SJCRH30 (cell line): ENCODE measurements around the gene RAB11A. TPM values are rescaled to one million over a fixed set of nuclear protein-coding genes. Genes with fewer than 3 reads are reported as not detected.
A peak's percentile ranks its signal among the peaks of the same experiment; 100 is the strongest.
"Not testable (repeated sequence)": the region's sequence is repeated elsewhere in the genome, so short reads cannot be mapped to it uniquely, and the experiment has no call there.

Source experiments
- DNase-seq, 2 experiments: peaks; one replicate each; pipeline ENCODE4 v3.0.0-alpha.2; 2015 to 2020
- H3K27ac ChIP-seq: fragments of 250-450 bp; sonication (Bioruptor Pico); 2 replicates; pipeline ENCODE4 v1.5.1; 2020; ENCODE audit warnings: mild to moderate bottlenecking, moderate library complexity
- H3K27me3 ChIP-seq: fragments of 250-450 bp; sonication (Bioruptor Pico); 2 replicates; pipeline ENCODE4 v1.5.1; 2020; ENCODE audit warnings: mild to moderate bottlenecking, moderate library complexity
- H3K36me3 ChIP-seq: fragments of 250-450 bp; sonication (Bioruptor Pico); 2 replicates; pipeline ENCODE4 v1.5.1; 2020; ENCODE audit warnings: mild to moderate bottlenecking, moderate library complexity
- H3K4me1 ChIP-seq: fragments of 250-450 bp; sonication (Bioruptor Pico); 2 replicates; pipeline ENCODE4 v1.5.1; 2020; ENCODE audit warnings: mild to moderate bottlenecking, moderate library complexity
- H3K4me3 ChIP-seq: fragments of 250-450 bp; sonication (Bioruptor Pico); 2 replicates; pipeline ENCODE4 v1.5.1; 2020; ENCODE audit warnings: mild to moderate bottlenecking, moderate library complexity
- H3K9me3 ChIP-seq: fragments of 250-450 bp; sonication (Bioruptor Pico); replicated peaks from 2 replicates; pipeline ENCODE4 v1.5.1; 2020; ENCODE audit warnings: mild to moderate bottlenecking, moderate library complexity
- total RNA-seq: library from RNA; depleted of rRNA; stranded (reverse); fragments of >200 nt; shearing (Covaris generic); gene quantifications from 2 replicates; pipeline ENCODE4 v1.2.3, GENCODE V29; 2014

Gene RAB11A
- total RNA-seq, 1 experiment from 2014 or later = 269 TPM

DNA sequence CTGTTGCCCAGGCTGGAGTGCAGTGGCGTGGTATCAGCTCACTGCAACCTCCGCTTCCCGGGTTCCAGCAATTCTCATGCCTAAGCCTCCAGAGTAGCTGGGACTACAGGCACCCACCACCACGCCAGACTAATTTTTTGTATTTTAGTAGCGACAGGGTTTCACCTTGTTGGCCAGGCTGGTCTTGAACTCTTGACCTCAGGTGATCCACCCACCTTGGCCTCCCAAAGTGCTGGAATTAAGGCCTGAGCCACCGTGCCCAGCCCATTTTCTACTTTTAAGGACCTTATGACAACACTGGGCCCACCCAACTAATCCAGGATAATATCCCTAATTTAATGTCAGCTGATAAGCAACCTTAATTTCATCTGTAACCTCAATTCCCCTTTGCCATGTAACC is 1.4 kb upstream of the RAB11A start:
- H3K36me3 ChIP-seq, H3K4me1 ChIP-seq, H3K27me3 ChIP-seq, H3K4me3 ChIP-seq, H3K27ac ChIP-seq, DNase-seq, H3K9me3 ChIP-seq: not testable (repeated sequence)

DNA sequence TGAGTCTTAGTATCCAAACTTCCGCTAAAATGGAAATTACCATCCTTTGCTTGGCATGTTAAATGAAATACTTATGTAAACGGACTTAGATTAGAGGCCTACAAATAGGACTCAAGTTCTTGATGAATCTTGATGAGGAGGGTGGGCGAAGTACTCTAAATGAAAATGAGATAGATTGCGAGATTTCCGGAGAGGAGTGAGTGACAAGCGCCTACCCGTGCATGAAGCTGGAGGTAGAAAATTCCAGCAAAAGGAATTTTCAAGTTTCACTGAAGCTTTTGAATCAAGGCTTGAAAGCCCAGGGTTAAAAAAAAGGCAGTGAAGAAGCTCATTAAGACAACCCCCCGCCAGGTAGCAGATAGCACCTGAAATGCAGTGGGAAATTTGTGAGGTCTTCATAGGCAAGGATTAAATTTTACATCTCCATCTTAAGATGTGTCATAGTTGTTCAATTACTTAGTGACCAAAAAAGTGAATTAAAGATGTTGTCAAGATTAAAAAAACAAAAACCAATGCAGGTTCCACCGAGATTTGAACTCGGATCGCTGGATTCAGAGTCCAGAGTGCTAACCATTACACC is 655 bp upstream of the RAB11A start:
- H3K27ac ChIP-seq = peak overlapping the region; percentile 83

DNA sequence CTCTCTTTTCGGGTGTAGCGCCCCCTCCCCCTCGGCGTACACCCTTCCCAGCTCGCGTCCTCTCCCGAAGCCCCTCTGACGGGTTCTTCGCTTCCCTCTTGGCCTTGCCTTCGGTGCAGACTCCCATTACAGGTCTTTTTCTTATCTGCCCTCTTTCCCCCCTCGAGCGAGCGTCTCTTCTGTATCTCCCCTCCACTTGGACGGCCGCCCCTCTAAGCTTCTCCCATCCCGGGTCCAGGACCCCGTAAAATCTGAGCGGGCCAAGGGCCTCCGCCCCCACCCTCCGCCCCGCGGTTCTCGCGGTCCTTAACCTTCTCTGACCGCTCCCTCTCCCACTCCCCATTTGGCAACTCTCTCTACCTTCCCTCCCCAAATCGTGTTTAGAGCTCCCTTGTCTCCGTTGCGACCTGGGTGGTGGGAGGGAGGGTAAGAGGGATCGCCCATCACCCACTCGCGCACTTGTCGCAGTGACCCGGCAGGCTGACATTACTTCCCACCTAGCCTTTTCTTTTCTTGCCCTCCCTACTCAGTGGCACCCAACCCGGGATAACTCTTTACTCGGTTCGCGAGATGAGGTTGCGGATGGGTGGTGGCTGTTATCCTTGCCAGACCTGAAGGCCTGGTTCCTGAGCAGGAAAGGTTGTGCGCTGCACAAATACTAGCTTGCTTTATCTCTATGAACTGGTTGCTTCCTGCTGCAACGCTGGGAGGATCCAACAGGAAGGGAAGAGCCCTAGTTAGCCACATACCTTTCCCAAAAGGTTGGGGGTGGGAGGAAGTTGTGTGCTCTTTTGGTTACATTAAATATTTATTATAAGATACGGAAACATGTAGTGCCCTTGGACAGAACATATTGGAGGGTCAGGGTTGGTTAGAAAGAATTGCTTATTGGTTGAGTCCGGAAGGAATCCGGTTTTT is 922 bp downstream of the RAB11A start:
- Histone ChIP-seq H3K4me1 (no peaks in the 10 kb centered on the region), H3K27me3 (no peaks in the 10 kb centered on the region), H3K4me3 (peak overlapping the region; percentile 85), H3K36me3 (no peaks in the 10 kb centered on the region), H3K27ac (peak overlapping the region; percentile 83), H3K9me3 (no peaks in the 10 kb centered on the region)
- peak; percentile 22 to 51 for DNase-seq

More for the DNA sequence above, 655 bp upstream of the RAB11A start:
- Histone ChIP-seq H3K9me3 (no peaks in the 10 kb centered on the region), H3K36me3 (no peaks in the 10 kb centered on the region), H3K27me3 (no peaks in the 10 kb centered on the region), H3K4me3 (peak overlapping the region; percentile 85), H3K4me1 (no peaks in the 10 kb centered on the region)
- no peak for DNase-seq

DNA sequence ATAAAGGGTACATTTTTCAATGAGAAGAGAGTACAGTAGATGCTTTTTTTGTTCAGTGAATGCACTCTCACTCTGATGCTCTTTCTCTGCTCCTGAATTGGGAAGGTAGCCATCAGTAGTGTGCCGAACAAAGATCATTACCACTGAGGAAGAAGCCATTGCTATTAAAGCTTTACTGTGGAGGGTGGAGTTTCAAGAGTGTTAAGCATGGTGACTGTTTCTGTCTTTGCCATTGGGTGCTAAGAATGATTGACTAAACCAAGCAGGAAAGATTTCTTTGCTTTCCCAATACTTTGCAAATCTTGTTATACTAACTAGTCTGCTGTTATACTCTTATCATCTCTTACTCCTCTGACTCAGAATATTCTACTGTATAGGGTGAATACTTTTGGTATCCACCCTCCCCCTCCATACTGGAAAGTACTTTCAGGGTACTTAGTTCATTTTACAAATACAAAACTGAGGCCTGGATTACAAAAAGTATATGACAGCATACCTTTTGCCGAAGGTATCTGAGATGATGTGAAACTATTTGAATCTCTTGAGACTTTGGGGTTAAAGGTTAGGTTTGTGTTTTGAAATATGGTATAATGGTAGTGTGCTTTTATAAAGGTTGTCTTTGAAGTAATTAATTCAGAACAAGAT is 1.7 kb downstream of the RAB11A start:
- no peaks in the 10 kb centered on the region for H3K4me1 ChIP-seq
- no peaks in the 10 kb centered on the region for H3K27me3 ChIP-seq
- no peaks in the 10 kb centered on the region for H3K9me3 ChIP-seq
- peak in 1 of 2 experiments; percentile 41 for DNase-seq
- H3K4me3 ChIP-seq = peak overlapping the region; percentile 85
- no peak overlapping the region for H3K27ac ChIP-seq
- 0 out of 2 replicates have a peak, but pooled peaks cover 2% of the 10 kb centered on the region for H3K36me3 ChIP-seq

DNA sequence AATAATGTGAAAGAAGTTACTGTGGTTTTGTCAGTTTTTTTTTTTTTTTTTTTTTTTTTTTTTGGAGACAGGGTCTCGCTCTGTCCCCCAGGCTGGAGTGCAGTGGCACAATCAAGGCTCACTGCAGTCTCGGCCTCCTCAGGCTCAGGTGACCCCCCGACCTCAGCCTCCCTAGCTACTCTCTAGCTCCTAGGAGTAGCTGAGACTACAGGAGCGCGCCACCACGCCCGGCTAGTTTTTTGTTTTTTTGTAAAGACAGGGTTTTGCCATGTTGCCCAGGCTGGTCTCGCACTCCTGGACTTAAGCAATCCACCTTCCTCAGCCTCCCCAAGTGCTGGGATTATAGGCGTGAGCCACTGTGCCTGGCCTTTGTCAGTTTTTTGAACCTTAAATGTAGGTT is 2.6 kb downstream of the RAB11A start:
- H3K4me1 ChIP-seq, H3K36me3 ChIP-seq, H3K4me3 ChIP-seq, H3K27ac ChIP-seq, DNase-seq, H3K27me3 ChIP-seq, H3K9me3 ChIP-seq: not testable (repeated sequence)

DNA sequence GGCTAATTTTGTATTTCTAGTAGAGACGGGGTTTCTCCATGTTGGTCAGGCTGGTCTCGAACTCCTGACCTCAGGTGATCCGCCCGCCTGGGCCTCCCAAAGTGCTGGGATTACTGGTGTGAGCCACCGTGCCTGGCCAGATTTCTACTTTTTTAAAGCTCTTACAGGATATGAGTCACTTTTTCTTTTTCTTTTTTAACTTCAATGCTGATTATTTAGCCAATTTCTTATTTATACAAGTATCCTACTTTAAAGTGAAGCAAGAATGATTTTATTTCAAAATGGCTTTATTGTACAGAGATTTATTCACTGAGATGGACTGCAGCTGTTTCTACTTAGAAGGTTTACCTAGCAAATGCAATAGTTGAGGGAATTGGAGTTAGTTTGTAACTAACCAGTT is 3.3 kb downstream of the RAB11A start:
- not testable (repeated sequence) for H3K27ac ChIP-seq, H3K27me3 ChIP-seq, DNase-seq, H3K4me3 ChIP-seq, H3K4me1 ChIP-seq, H3K9me3 ChIP-seq
- peaks cover 11% of the 10 kb centered on the region for H3K36me3 ChIP-seq

DNA sequence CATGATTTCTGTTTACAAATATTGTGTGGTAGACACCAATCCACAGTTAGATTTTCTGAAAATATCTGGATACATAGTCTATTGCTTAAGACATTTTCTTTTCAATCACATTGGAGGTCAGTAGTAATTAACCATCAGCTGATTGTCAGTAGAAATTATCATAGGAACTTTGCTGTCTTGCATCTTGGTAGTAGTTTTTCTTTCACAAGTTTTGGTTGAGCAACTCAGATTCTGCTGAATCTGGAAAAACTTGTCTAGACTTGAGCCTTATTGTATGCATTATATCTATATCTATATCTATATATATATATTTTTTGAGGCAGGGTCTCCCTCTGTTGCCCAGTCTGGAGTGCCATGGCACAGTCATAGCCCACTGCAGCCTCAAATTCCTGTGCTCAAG is 4.0 kb downstream of the RAB11A start:
- Histone ChIP-seq H3K9me3 (no peaks in the 10 kb centered on the region), H3K27me3 (no peaks in the 10 kb centered on the region), H3K4me1 (no peaks in the 10 kb centered on the region), H3K4me3 (no peak overlapping the region), H3K36me3 (peaks cover 18% of the 10 kb centered on the region), H3K27ac (no peak overlapping the region)
- no peak for DNase-seq

DNA sequence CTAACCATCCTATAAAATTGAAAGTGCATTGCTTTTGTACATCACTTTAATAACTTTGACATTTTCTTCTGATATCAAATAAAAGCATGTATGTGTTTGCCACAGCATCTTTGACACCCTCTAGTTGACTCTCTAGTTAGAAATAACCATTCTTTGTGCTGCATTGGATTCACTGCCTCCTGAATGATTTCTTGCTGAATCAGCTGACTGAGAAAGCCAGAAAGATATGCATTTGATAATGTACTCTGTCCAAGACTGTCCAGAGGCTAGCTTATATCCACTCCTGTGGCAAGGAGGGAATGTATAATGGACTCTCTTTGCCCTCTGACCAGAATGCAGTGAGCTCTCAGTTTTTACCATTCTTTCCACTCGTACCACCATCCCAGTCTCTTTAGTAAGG is 6.2 kb downstream of the RAB11A start:
- Histone ChIP-seq H3K4me3 (no peak overlapping the region), H3K36me3 (peaks cover 34% of the 10 kb centered on the region), H3K27ac (no peak overlapping the region), H3K4me1 (no peaks in the 10 kb centered on the region), H3K27me3 (no peaks in the 10 kb centered on the region), H3K9me3 (no peaks in the 10 kb centered on the region)
- no peak for DNase-seq

DNA sequence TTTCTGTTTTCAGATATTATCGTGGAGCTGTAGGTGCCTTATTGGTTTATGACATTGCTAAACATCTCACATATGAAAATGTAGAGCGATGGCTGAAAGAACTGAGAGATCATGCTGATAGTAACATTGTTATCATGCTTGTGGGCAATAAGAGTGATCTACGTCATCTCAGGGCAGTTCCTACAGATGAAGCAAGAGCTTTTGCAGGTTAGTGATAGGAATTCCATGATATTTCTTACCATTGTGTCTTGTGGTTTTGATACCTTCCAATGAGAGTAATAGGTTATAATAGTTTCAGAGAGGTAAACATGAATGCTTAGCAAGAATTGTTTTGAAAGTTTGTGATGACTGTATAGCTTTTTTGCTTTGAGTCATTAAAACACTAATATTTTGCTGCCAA is 8.5 kb downstream of the RAB11A start:
- no peaks in the 10 kb centered on the region for H3K4me1 ChIP-seq
- H3K36me3 ChIP-seq = peaks cover 49% of the 10 kb centered on the region
- no peaks in the 10 kb centered on the region for H3K27me3 ChIP-seq
- DNase-seq = no peak
- no peak overlapping the region for H3K4me3 ChIP-seq
- H3K27ac ChIP-seq = no peak overlapping the region
- H3K9me3 ChIP-seq = no peaks in the 10 kb centered on the region

DNA sequence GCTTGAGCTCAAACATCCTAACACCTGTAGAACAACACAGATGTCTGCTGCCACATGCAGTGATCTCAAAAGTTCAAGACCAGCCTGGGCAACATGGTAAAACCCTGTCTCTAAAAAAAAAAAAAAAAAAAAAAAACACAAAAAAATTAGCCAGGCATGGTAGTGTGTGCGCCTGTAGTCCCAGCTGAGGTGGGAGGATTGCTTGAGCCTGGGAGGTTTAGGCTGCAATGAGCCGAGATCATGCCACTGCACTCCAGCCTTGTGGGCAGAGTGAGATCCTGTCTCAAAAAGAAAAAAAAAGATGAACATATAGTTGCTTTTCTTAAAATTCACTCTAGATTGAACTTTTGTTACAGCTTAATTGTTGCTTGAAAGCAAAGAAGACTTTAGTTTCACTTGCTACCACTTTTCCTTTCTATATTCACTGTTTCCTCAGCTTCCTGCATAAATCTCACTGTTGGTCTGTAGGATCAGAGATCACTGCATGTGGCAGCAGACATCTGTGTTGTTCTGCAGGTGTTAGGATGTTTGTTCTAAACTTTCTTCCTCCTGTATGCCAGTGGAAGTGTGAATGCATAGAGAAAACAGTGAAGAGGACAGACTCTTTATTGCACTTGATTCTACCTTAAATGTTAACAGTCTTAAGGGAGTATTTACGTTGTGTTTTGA is 12.6 kb downstream of the RAB11A start:
- H3K4me3 ChIP-seq = no peak overlapping the region
- no peaks in the 10 kb centered on the region for H3K4me1 ChIP-seq
- H3K36me3 ChIP-seq = peaks cover 64% of the 10 kb centered on the region
- no peaks in the 10 kb centered on the region for H3K27me3 ChIP-seq
- no peak for DNase-seq
- no peaks in the 10 kb centered on the region for H3K9me3 ChIP-seq
- H3K27ac ChIP-seq = no peak overlapping the region

DNA sequence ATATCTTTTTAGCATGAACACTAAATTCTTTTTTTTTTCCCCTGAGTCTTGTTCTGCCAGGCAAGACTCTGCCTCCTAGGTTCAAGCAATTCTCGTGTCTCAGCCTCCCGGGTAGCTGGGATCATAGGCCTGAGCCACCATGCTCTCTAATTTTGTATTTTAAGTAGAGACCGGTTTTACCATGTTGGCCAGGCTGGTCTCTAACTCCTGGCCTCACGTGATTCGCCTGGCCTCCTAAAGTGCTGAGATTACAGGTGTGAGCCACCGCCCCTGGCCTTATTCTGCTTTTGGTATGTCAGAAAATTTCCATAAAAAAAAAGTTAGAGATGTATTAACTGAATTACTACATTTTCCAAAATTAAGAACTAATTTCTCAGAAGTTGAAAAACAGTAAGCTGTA is 14.3 kb downstream of the RAB11A start:
- Histone ChIP-seq H3K36me3 (peaks cover 61% of the 10 kb centered on the region), H3K27me3 (no peaks in the 10 kb centered on the region), H3K4me1 (no peaks in the 10 kb centered on the region), H3K9me3 (no peaks in the 10 kb centered on the region), H3K27ac (no peak overlapping the region), H3K4me3 (no peak overlapping the region)
- DNase-seq = no peak

DNA sequence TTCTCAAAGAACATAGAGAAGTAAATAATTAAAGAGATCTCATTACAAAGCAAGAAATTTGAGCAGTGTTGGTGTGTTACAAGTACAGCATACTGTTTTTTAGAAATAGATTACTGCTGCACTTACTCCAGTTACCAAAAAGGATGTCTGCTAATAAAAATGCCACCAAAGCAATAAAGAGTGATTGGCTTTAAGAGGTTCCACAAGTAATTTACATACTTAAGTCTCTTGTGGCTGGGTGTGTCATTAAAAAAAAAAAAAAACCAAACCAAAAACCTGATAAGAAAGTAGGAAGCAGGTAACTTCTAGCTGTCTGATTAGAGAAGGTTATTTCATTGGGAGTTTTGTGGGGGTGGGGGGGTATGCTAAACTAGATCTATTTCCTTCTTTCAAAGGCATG is 15.2 kb downstream of the RAB11A start:
- no peak overlapping the region for H3K27ac ChIP-seq
- H3K36me3 ChIP-seq = peaks cover 65% of the 10 kb centered on the region
- no peaks in the 10 kb centered on the region for H3K9me3 ChIP-seq
- no peak for DNase-seq
- H3K27me3 ChIP-seq = no peaks in the 10 kb centered on the region
- H3K4me1 ChIP-seq = no peaks in the 10 kb centered on the region
- H3K4me3 ChIP-seq = no peak overlapping the region

DNA sequence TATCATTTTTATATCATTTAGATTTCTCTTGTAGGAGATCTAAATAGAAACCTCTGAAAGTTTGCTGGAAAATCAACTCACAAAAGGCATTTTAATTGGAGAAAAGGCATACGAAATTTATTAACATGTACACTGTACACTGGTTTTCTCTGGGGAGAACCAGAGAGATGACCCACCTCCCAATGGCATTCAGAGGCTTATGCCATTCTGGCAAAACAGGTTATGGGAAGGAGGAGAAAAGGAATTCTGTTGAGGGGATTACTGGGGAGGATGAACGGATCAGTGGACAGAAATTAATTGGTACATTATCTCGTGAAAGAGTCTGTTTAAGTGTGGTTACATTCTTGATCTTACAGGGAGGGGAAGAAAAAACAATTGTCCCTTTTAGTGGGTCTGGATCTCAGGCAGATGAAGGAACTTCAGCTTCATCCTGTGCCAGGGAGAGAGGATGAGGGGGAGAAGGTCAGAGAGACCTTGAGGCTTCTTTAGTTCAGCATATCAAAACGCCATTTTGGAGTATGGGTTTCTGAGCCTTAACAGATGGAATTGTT is 16.5 kb downstream of the RAB11A start:
- no peak overlapping the region for H3K27ac ChIP-seq
- peaks cover 61% of the 10 kb centered on the region for H3K36me3 ChIP-seq
- H3K27me3 ChIP-seq = no peaks in the 10 kb centered on the region
- H3K9me3 ChIP-seq = no peaks in the 10 kb centered on the region
- DNase-seq = no peak
- H3K4me1 ChIP-seq = no peaks in the 10 kb centered on the region
- no peak overlapping the region for H3K4me3 ChIP-seq

DNA sequence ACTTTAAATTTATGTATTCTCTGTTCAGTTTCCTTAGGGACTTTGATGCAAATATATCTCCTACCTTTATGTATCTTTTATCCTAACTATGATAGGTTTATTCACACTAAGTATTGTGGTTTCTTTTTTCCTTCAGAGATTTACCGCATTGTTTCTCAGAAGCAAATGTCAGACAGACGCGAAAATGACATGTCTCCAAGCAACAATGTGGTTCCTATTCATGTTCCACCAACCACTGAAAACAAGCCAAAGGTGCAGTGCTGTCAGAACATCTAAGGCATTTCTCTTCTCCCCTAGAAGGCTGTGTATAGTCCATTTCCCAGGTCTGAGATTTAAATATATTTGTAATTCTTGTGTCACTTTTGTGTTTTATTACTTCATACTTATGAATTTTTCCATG is 18.3 kb downstream of the RAB11A start:
- H3K27ac ChIP-seq = no peak overlapping the region
- H3K27me3 ChIP-seq = no peaks in the 10 kb centered on the region
- H3K4me3 ChIP-seq = no peak overlapping the region
- no peak for DNase-seq
- no peaks in the 10 kb centered on the region for H3K4me1 ChIP-seq
- H3K36me3 ChIP-seq = peaks cover 53% of the 10 kb centered on the region
- H3K9me3 ChIP-seq = no peaks in the 10 kb centered on the region

DNA sequence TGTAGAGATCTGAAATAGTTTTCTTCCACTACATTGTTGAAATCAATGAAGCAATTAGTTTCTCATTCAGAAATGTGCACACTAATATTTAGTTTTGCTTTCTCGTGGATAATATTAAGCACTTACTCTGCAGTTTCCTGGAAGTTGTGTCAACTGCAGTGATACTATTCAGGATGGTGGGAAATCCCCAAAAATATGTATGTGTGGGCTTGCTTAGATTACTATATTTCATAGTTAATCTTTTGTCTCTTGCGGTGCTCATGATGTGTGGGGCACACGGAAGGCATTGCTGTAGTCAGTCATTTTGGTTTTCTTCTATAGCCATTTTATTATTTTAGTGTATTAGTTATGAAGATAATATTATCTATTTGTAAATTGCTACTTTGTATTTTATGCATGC is 19.7 kb downstream of the RAB11A start:
- Histone ChIP-seq H3K9me3 (no peaks in the 10 kb centered on the region), H3K36me3 (peaks cover 47% of the 10 kb centered on the region)
- no peak for DNase-seq

More for the DNA sequence above, 19.7 kb downstream of the RAB11A start:
- Histone ChIP-seq H3K4me1 (no peaks in the 10 kb centered on the region), H3K27ac (no peak overlapping the region), H3K27me3 (no peaks in the 10 kb centered on the region), H3K4me3 (no peak overlapping the region)
